ENCODE results near the gene DENND6B.

DENND6B gene

GRCh38 chr22:50271519-50271970, 55.3 kb downstream of the DENND6B start:
- DNase-seq (ENCODE audit: low spot score), result no peak

GRCh38 chr22:50270666-50271394, 56.0 kb downstream of the DENND6B start:
- DNase-seq (ENCODE audit: low spot score), result no peak

GRCh38 chr22:50269970-50270665, 56.7 kb downstream of the DENND6B start, which contains the start of gene MAPK11:
Gene MAPK11, minus strand, starts transcription at chr22:50270380. Its CDS starts 88 bp downstream, at chr22:50270292.
- DNase-seq (ENCODE audit: low spot score), result no peak

- no peak for DNase-seq (ENCODE audit: low spot score)
Observed at GRCh38 chr22:50269573-50269969, 57.2 kb downstream of the DENND6B start.

GRCh38 chr22:50268655-50269113, 58.1 kb downstream of the DENND6B start:
- no peak for DNase-seq (ENCODE audit: low spot score)

GRCh38 chr22:50267591-50268390, 59.0 kb downstream of the DENND6B start:
- DNase-seq (ENCODE audit: low spot score), result no peak

GRCh38 chr22:50266994-50267393, 59.8 kb downstream of the DENND6B start:
- no peak for DNase-seq (ENCODE audit: low spot score)

GRCh38 chr22:50264946-50265669, 61.7 kb downstream of the DENND6B start:
- DNase-seq (ENCODE audit: low spot score), result no peak

- DNase-seq (ENCODE audit: low spot score), result no peak
Observed at GRCh38 chr22:50264104-50264745, 62.6 kb downstream of the DENND6B start.

GRCh38 chr22:50262973-50263617, 63.7 kb downstream of the DENND6B start:
- DNase-seq (ENCODE audit: low spot score), result no peak

- no peak for DNase-seq (ENCODE audit: low spot score)
Observed at GRCh38 chr22:50262460-50262911, 64.3 kb downstream of the DENND6B start.

GRCh38 chr22:50261615-50262459, 65.0 kb downstream of the DENND6B start, which contains the start of gene MAPK12:
Gene MAPK12, minus strand, starts transcription at chr22:50261683. Its CDS starts 174 bp downstream, at chr22:50261509.
- DNase-seq (ENCODE audit: low spot score), result no peak

- no peak for DNase-seq (ENCODE audit: low spot score)
Observed at GRCh38 chr22:50260801-50261614, 65.8 kb downstream of the DENND6B start.

GRCh38 chr22:50260434-50260800, 66.4 kb downstream of the DENND6B start:
- DNase-seq (ENCODE audit: low spot score), result no peak

GRCh38 chr22:50259302-50259701, 67.5 kb downstream of the DENND6B start:
- DNase-seq (ENCODE audit: low spot score), result no peak
